Upper lobe of left lung (tissue), 4 donors: ENCODE data around the gene SLC25A5.

Source experiments
- CTCF ChIP-seq, 6 experiments: fragments of 450-650 bp in 4 of 6; fragments of 200-600 bp in 2 of 6; sonication (generic) in 2 of 6; IDR thresholded peaks; one replicate each; pipeline ENCODE4 v1.5.1; 2016 to 2019; ENCODE audit warnings: antibody characterized with exemption in 6 of 6
- EP300 ChIP-seq, 4 donors: sonication (generic); formaldehyde crosslinking; IDR thresholded peaks; one replicate each; pipeline ENCODE4 v1.5.1; 2017; ENCODE audit warnings: antibody characterized with exemption in 4 of 4, control low read depth in 2 of 4
- POLR2A ChIP-seq, 4 donors: fragments of 450-650 bp; IDR thresholded peaks; one replicate each; pipeline ENCODE4 v1.5.1; 2016 to 2017; ENCODE audit warnings: antibody characterized with exemption in 4 of 4, mild to moderate bottlenecking in 2 of 4
- POLR2AphosphoS5 ChIP-seq, 2 donors: sonication (generic); formaldehyde crosslinking; IDR thresholded peaks; one replicate each; pipeline ENCODE4 v1.5.1; 2017; ENCODE audit warnings: antibody characterized with exemption in 2 of 2

DNA sequence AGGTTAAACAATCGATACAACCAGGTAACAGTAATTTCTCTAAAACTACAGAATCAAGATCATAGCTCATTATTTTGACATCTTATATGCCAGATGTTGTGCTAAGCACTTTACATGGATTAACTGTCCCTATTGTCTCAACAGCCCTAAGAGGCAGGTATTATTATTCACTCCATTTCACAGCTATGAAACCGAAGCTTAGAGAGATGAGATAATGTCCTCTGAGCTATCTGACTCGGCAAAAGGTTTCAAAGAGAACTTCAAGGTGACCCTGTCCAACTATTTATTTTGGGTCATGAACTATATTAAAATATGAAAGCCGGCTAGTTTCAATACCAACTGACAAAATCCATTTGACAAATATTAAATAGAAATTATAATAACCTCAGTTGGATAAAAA, 10.3 kb downstream of the SLC25A5 start:
- TF ChIP-seq CTCF (IDR thresholded peaks at IDR 0.05) (no peak), POLR2AphosphoS5 (IDR thresholded peaks at IDR 0.05) (no peak), POLR2A (IDR thresholded peaks at IDR 0.05) (no peak), EP300 (IDR thresholded peaks at IDR 0.05) (no peak)
